ENCODE measurements around the gene MYL11. TPM values are rescaled to one million over a fixed set of nuclear protein-coding genes. Genes with fewer than 3 reads are reported as not detected.

Gene MYL11
- total RNA-seq, 1 experiment from 2014 or later = 1.4 TPM

- no peak for DNase-seq
- intact Hi-C loops (cut with micrococcal nuclease; ENCODE audit: unreplicated experiment) = no loop called here
- CTCF ChIA-PET = no interaction called here
- Histone ChIP-seq H3K9me3 (ENCODE audit: insufficient read depth, low read depth) (no peaks in the 10 kb centered on the region), H3K36me3 (ENCODE audit: low read depth) (peaks cover 25% of the 10 kb centered on the region), H3K79me2 (ENCODE audit: low read depth) (peaks cover 86% of the 10 kb centered on the region), H3K4me3 (no peak overlapping the region), H2AFZ (no peak overlapping the region), H4K20me1 (ENCODE audit: insufficient read depth) (peaks cover 49% of the 10 kb centered on the region), H3K27ac (no peak overlapping the region), H3K9me2 (ENCODE audit: insufficient read depth) (no peaks in the 10 kb centered on the region), H3K4me1 (replicated peaks; ENCODE audit: insufficient read depth) (peaks cover 17% of the 10 kb centered on the region), H3K27me3 (ENCODE audit: insufficient read depth, low read depth) (no peaks in the 10 kb centered on the region), H3K4me2 (no peak overlapping the region), H3F3A (ENCODE audit: insufficient read depth, low read depth) (peaks cover 28% of the 10 kb centered on the region)
- TF ChIP-seq CTCF (conservative IDR thresholded peaks at IDR 0.05) (no peak), EZH2 (IDR thresholded peaks at IDR 0.05; ENCODE audit: low read depth) (no peak)
- BruUV-seq (replicated peaks) = no TSS peak
- POLR2A ChIA-PET (ENCODE audit: unreplicated experiment) = no interaction called here
These were observed 9.4 kb upstream of the MYL11 start for GRCh38 chr16:30365200-30365599.

GRCh38 chr16:30366511-30366910 is 8.1 kb upstream of the MYL11 start:
- POLR2A ChIA-PET (ENCODE audit: unreplicated experiment) = no interaction called here
- BruUV-seq (replicated peaks) = no TSS peak
- peak overlapping the region; percentile 98; the same call in 1 of the 2 replicates for H3K4me2 ChIP-seq

GRCh38 chr16:30367349-30368009 is 7.1 kb upstream of the MYL11 start:
- Histone ChIP-seq H3K27me3 (ENCODE audit: insufficient read depth, low read depth) (no peaks in the 10 kb centered on the region), H2AFZ (no peak overlapping the region), H4K20me1 (ENCODE audit: insufficient read depth) (peaks cover 47% of the 10 kb centered on the region), H3K4me2 (peak overlapping the region; percentile 98), H3K9me3 (ENCODE audit: insufficient read depth, low read depth) (no peaks in the 10 kb centered on the region), H3K79me2 (ENCODE audit: low read depth) (peaks cover 73% of the 10 kb centered on the region), H3K4me1 (replicated peaks; ENCODE audit: insufficient read depth) (peaks cover 22% of the 10 kb centered on the region), H3K36me3 (ENCODE audit: low read depth) (peaks cover 16% of the 10 kb centered on the region; the same call in 1 of the 2 replicates), H3K4me3 (peak overlapping the region; percentile 75), H3K9me2 (ENCODE audit: insufficient read depth) (no peaks in the 10 kb centered on the region), H3F3A (ENCODE audit: insufficient read depth, low read depth) (peaks cover 19% of the 10 kb centered on the region), H3K27ac (no peak overlapping the region)
- no peak for TF ChIP-seq EZH2 (IDR thresholded peaks at IDR 0.05; ENCODE audit: low read depth)
- no peak for TF ChIP-seq CTCF (conservative IDR thresholded peaks at IDR 0.05)
- DNase-seq = no peak
- BruUV-seq (replicated peaks) = no TSS peak
- POLR2A ChIA-PET (ENCODE audit: unreplicated experiment) = no interaction called here
- intact Hi-C loops (cut with micrococcal nuclease; ENCODE audit: unreplicated experiment) = no loop called here
- CTCF ChIA-PET = no interaction called here

More at GRCh38 chr16:30366511-30366910, 8.1 kb upstream of the MYL11 start:
- Histone ChIP-seq H2AFZ (no peak overlapping the region), H3K4me1 (replicated peaks; ENCODE audit: insufficient read depth) (peaks cover 19% of the 10 kb centered on the region), H3K9me3 (ENCODE audit: insufficient read depth, low read depth) (no peaks in the 10 kb centered on the region), H3K9me2 (ENCODE audit: insufficient read depth) (no peaks in the 10 kb centered on the region), H3K27me3 (ENCODE audit: insufficient read depth, low read depth) (no peaks in the 10 kb centered on the region), H3K36me3 (ENCODE audit: low read depth) (peaks cover 22% of the 10 kb centered on the region; the same call in 1 of the 2 replicates), H3K27ac (no peak overlapping the region), H3K4me3 (no peak overlapping the region), H3K79me2 (ENCODE audit: low read depth) (peaks cover 80% of the 10 kb centered on the region), H3F3A (ENCODE audit: insufficient read depth, low read depth) (peaks cover 21% of the 10 kb centered on the region), H4K20me1 (ENCODE audit: insufficient read depth) (peaks cover 49% of the 10 kb centered on the region)
- intact Hi-C loops (cut with micrococcal nuclease; ENCODE audit: unreplicated experiment) = no loop called here
- TF ChIP-seq CTCF (conservative IDR thresholded peaks at IDR 0.05) (no peak), EZH2 (IDR thresholded peaks at IDR 0.05; ENCODE audit: low read depth) (no peak)
- no peak for DNase-seq
- CTCF ChIA-PET = no interaction called here
